GM18526 (cell line): ENCODE data around the gene C9orf85.

Experiments used
- POLR2A ChIP-seq: IDR thresholded peaks from 3 replicates; pipeline ENCODE4 v1.6.1; 2011; ENCODE audit not compliant: insufficient read length; ENCODE audit errors: extremely low read depth

The C9orf85 gene, protein sequence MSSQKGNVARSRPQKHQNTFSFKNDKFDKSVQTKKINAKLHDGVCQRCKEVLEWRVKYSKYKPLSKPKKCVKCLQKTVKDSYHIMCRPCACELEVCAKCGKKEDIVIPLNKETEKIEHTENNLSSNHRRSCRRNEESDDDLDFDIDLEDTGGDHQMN

DNA sequence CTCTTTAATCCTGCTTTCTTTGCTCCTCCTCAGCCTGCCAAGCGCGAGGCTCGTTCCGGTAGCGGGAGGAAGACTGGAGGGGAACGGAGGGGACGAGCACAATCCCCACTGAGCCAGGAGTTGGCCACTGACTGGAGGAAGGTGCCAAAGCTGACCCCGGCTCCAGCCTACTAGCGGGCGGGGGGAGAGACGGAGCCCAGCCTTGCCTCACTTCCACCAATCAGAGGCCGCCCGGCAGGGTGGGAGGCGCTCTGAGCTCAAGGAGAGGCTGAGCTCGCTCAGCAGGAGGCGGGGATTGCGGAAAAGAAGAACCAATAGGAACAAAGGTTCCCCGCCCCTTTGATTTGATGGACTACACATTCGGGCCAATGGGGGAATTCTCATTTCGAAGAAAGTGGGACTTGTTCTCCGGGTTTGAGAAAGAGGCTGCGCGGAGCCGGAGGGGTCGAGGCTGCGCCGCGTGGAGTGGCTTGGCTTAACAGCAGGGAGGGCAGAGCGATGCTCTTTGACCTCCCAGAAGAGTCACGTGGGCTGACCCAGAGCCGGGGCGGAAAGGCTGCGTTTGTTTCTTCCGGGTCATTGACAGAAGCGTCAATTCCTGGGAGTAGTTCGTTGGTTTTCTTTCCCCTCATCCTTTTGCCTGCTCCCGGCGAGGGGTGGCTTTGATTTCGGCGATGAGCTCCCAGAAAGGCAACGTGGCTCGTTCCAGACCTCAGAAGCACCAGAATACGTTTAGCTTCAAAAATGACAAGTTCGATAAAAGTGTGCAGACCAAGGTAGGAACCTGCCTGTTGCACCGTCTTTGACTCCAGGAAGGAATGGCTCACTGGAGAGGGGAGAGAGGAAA lies at the start of gene C9orf85, which contains the start of gene ABHD17B:
Gene C9orf85 (plus strand): TSS at position 579 of the 847 bp plus-strand sequence. CDS start 96 bp downstream, at position 675.
Gene ABHD17B (minus strand): TSS at position 133 of the 847 bp plus-strand sequence. CDS start 36,113 bp downstream, outside the sequence.
- peak; percentile 99 for TF ChIP-seq POLR2A

DNA sequence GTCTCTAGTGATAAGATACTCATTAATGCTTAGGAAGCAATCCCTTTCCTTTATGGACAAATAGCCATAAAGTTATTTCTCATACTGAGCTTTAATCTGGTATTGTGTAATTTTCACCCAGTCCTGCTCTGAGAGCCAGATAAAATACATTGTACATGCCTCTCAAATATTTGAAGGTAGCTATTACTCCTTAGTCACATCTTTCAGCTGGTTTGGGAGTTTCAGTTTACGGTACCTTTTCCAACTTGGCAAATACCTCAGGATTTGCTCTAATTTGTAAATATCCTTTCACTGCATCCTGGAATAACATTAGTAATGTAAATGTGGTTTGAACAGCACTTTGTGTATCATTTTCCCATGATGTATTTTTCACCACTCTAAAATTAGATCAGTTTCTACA lies 47.8 kb upstream of the C9orf85 start:
- no peak for TF ChIP-seq POLR2A

DNA sequence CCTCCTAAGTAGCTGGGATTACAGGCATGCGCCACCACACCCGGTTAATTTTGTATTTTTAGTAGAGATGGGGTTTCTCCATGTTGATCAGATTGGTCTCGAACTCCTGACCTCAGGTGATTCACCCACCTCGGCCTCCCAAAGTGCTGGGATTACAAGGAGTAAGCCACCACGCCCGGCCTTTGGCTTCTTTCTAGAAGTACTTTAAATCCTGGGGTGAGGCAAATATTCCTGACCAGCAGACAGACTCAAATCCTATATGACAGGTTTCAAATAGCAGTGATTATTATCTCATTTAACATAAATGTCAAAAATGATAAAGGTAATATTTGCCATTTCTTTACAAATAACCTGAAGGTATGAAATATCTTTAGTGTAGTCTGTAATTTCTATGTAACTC lies 36.1 kb upstream of the C9orf85 start:
- TF ChIP-seq POLR2A, result no peak

DNA sequence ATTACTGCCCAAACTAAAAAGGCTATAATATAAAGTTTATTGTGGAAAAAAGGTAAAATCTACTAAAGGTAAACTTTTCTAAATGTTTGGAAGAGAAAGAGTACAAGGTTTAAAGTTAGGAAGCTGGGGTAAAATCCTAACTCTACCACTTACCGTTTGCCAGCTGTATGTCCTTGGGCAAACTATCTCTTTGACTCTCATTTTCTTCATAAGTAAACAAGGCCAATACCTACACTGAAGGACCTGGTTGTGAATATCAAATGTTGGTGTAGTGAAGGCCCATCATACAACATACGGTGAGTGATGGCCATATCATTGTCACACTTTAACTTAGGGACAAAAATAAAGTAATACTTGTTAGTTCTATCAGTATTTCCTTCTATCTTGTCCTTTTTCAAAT lies 35.3 kb upstream of the C9orf85 start:
- no peak for TF ChIP-seq POLR2A

DNA sequence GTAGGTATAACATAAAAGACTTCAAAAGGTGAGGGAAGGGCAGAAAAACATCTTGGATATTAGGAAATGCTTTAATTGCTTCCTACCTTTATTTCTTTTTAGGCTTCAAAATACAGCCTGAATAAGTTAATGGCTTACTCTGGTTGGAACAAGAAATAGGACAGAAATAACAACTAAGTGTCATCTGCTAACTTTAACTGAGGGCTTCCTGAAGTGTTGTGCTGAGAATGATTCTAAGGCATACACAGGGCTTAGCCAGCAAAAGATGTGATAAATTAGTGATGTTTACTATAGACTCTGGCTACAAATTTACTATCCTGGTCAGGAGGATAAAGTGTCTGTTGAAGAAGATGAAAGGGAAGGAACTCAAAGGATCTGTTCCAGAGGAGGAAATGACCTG lies 34.6 kb upstream of the C9orf85 start:
- TF ChIP-seq POLR2A, result no peak

DNA sequence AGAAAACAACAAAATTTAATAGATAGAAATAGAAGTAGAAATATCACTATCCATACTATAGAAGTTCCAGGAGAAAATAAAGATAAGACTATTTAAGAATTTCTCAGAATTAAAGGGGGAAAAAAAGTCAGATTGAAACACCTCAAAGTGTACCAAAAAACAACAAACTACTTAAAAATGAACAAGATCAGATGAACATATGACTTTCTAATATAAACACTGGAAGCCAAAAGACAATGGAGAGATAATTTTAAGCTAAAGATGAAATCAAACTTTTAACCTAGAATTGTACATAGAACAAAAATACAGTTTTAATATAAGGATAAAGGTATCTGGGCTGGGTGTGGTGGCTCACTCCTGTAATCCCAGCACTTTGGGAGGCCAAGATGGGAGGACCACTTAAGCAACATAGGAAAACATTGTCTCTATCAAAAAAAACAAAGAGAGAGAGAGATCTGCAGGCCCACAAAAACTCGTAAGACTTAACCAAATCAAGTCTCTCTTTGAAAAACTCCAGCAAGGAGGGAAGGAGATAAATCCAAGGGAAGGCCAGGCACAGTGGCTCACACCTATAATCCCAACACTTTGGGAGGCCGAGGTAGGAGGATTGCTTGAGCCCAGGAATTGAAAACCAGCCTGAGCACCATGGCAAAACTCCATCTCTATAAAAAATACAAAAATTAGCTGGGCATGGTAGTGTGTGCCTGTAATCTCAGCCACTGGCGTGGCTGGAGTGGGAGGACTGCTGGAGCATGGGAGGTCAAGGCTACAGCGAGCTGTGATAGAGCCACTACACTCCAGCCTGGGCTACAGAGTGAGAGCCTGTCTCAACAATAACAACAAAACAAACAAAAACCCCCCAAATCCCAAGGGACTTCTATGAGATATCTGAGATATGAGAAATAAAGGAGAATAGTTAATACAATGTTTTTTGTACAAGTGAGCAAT lies 32.8 kb upstream of the C9orf85 start:
- TF ChIP-seq POLR2A, result no peak

DNA sequence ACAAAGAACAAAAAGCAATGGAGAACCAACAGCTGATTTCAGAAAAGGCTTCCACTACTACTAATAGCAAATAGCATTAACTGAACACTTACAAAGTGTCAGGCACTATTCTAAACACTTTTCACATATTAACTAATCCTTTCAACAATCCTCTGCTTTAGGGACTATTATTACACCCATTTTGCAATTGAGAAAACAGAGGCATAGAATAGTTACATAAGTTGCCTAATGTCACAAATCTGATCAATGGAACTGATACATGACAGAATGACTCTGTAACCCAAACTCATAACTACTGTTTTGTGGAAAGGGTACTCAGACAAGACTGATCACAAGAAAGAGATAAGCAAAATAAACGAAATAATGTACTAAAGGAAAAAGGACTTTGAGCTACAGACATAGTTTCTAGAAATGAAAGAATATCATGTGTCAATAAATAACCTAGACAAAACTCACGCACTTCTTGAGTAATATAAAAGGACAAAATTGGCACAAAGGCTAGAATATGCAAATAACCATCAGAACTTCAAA lies 31.7 kb upstream of the C9orf85 start:
- TF ChIP-seq POLR2A, result no peak

DNA sequence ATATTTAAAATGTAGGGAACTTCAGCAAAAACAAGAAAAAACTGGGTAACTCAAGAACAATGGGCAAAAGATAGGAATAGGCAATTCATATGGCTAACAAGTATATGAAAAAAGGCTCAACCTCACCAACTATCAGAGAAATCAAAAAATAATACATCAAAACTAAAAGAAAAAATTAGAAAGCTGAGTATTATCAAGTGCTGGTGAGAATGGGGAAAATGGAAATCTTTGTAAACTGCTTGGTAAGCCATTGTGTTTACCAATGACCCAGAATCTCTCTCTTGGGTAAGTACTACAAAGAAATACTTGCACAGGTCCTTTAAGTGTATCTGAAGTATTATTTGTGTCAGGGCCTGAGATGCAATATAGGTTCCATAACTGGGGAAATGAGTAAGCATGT lies 27.4 kb upstream of the C9orf85 start:
- TF ChIP-seq POLR2A, result no peak

DNA sequence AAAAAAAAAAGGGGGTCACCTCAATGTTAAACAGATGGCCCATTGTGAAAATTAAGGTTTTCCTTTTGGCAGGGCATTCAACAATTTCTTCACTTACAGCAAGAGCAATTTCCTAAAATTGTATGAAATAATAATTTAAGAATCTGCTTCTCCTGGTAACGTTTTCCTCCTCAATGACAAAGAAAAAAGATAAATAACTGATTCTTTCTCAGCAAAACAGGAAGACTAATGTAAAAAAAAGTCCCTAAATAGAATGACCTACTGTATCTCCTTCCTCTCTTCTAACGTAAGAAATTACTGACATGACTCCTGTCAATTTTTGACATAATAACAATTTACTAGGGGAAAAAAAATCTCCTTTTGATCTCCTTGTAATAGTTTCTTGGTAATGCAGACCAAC lies 26.0 kb upstream of the C9orf85 start:
- no peak for TF ChIP-seq POLR2A

DNA sequence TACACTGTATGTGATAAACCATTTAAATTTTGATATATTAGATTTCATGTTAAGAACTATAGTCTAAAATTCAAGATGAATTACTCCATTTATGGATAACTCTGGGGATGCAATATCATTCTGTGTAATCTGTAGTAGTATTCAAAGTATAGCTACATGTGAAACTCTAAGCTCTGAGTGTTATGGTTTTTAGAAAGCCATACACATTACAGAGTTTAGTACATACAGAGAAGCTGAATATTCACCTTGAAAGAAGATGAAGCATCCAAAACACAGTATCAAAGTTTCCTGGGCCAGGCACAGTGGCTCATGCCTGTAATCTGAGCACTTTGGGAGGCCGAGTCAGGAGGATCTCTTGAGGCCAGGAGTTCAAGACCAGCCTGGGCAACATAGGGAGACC lies 25.4 kb upstream of the C9orf85 start:
- no peak for TF ChIP-seq POLR2A

DNA sequence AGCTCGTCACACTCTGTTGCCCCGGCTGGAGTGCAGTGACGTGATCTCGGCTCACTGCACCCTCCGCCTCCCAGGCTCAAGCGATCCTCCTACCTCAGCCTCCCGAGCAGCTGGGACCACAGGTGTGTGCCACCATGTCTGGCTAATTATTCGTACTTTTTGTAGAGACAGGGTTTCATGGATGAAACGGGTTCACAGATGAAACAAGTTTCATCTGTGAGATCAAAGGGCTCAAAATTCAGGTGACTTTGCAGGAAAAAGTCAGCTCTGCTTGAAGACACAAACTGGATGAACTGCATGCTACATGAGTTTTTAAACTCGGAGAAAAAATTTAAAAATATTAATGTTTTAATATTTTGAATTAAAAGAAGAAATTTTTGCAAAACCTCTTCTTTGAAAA lies 24.9 kb upstream of the C9orf85 start:
- TF ChIP-seq POLR2A, result no peak

DNA sequence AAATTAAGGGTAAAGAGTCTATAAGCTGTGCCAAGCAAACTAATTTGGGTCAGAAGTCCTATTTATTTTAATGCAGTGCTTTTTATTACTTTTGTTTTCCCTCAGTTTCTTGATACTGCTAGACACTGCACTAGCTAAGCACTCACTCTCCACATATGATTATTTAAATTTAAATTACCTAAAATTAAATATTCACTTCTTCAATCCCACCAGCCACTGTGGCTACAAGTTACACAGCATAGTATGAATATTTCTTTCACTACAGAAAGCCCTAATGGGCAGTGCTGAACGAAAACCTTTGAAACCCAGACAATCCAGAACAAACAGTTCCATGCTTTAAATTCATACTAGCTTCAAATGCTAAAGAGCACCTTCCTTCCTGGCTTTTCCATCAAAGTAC lies 24.1 kb upstream of the C9orf85 start:
- no peak for TF ChIP-seq POLR2A

DNA sequence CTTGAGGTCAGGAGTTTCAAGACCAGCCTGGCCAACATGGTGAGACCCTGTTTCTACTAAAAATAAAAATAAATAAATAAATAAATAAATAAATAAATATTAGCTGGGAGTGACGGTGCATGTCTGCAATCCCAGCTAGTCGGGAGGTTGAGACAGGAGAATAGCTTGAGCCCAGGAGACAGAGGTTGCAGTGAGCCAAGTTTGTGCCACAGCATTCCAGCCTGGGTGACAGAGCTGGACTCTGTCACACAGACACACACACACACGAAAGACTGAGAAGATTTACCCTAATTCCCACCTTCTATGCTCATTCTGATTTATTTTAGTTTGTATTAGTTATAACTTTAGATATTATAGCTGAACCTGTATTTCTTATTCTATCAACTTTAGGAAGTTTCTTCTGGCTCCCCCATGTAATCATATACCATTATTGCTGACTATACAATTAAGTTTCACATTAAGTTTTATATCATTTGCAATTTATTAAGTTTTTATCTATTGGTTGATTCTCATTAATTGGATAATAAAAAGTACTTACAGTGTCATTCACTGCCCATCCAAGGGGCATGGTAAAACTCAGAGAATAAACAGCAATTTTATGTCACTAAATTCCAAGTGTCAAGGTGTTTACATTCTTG lies 21.3 kb upstream of the C9orf85 start:
- no peak for TF ChIP-seq POLR2A

DNA sequence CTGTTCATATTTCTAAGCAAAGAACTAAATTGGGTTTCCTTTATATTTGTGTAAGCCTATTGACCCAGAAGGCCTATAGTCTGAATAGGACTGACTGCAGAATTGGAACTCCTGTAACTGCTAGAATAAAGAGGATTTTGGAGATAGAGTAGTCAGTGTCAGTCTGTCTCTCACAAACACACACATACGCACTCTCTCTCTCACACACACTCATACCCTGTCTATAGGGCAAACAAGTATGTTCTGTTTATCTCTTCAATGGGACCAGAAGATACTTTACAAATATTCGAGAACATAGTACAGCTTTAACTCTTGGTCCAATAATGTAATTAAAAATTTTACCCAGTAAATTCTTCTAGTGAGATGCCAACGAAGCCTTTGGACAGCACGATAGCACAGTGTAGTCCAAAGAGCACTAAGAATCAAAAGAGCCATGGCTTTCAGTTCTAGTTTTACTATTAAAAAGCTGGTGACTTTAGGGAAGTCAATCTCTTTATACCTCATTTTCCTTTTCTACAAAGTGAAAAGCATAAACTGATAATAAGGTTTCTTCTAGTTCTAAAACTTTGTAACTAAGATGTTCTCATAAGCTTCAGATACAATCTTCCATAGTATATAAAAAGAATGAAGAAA lies 19.8 kb upstream of the C9orf85 start:
- TF ChIP-seq POLR2A, result no peak

DNA sequence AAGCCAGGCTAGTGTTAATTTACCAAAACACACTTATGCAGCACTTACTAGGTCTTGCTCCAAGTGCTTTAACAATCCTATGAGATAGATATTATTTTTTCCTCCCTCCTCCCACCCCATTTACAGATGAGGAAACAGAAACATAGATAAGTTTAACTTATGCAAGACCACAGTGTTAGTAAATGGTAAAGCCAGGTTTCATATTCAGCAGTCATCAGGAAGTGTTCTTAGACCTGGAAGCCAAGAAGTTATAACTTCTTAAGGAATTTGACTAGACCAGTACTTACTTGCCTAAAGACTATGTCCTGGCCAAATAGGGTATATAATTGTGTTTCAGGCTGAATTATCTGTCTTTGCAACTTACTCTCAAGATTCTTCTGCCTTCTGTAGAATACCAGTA lies 16.3 kb upstream of the C9orf85 start:
- TF ChIP-seq POLR2A, result no peak

DNA sequence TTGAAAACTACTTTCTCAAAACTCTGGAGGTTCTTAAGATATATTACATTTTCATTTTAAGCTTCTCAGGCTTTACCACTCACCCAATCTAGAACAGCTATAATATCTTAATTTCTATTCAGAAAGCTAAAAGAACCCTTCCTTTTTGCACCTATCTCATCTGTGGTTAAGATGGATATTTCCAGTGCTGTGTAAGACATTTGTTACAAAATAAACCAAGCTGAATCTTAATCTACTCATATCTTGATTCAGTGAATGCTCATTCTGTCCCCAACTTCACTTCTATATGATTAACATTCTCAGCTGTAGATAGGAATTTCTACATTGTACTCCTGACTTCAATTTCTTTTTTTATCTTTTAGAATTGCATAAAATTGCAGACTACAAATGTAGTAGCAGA lies 15.5 kb upstream of the C9orf85 start:
- TF ChIP-seq POLR2A, result no peak
